ENCODE results near the gene EXOC4.
A peak's percentile ranks its signal among the peaks of the same experiment; 100 is the strongest.
"Not testable (repeated sequence)": the region's sequence is repeated elsewhere in the genome, so short reads cannot be mapped to it uniquely, and the experiment has no call there.

The EXOC4 gene

DNA sequence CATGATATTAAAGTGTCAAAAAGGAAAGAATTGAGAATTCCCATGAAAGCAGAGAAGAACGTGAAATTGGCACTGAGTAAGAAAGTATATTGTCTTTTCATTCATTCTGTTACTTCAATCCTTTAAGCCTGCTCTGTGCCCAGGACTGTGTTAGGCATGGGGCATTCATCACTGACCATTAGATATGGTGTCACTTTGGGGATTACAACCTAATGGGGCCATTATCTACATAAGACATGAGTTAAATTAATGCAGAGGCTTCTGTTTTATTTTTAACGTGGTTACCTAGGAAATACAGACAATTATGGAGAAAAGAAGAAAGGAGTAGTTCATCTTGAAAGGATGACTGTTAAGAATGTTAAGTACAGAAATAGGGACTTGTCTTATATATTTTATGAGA lies 710.8 kb downstream of the EXOC4 start:
- no peak for DNase-seq

DNA sequence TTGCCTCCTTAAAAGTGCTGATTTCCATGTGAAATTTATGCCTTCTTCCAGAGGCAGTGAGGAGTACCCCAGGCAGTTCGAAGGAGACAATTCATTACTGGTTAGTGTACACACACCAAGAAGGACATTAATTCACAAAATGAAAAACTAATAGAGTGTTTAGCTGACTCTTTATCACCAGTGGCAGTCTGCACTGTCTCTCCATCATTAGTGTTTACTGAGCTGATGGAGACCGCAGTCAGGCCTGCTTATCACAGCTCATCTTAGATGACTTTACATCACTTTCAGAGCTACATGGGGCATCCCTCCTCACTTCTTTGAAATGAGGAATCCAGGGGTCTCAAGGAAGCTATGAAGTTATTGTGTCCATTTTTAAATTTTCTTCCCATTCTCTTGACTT lies 718.7 kb downstream of the EXOC4 start:
- no peak for DNase-seq

DNA sequence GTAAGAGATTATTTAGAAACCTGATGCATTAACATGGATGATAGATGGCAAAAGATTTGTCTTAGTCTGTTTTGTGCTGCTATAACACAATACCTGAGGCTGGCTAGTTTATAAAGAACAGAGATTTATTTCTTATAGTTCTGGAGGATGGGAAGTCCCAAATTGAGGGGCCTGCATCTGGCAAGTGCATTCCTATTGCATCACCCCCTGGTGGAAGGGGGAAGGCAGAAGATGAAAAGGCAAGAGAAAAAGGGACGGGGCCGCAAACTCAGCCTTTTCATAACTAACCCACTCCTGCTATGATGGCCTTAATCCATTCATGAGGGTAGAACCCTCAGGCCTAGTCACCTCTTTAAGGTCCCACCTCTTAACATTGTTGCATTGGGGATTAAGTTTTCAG lies 720.8 kb downstream of the EXOC4 start:
- no peak for DNase-seq

DNA sequence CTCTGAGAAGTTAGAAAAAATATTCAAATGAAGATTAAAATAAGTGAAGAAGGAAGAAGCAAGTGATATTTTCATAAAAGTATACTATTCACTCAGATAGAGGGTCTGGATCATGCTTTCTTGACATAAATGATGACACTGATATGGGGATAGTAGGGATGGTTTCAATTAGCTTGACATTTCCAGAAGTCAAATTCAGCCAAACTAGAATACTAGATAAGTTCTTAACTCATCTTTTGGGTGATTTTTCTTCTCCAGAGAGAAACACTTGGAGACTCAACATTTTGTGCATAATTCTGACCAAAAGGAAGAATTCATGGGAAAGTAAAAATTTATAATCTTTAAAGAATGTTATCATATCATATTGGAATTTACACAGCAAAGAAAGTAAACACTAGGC lies 722.3 kb downstream of the EXOC4 start:
- peak; percentile 23 for DNase-seq

DNA sequence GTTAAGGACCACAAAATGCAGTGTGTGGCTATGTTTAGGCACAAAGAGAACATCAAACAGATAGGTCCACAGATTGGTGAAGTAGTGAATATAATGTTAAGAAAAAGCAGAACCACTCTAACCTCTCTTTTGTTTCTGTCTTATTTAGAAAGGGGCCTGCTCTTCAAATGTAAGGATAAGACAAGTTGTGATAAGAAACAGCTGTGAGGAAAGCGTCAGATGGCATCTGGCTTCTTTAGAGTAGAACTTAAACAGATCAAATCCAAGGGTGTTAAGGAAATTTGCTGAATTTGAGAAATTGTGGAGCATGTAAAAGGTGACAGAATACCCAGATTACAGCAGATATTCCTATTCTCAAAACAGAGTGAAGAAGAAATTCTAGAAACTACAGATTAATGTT lies 723.3 kb downstream of the EXOC4 start:
- DNase-seq = no peak

DNA sequence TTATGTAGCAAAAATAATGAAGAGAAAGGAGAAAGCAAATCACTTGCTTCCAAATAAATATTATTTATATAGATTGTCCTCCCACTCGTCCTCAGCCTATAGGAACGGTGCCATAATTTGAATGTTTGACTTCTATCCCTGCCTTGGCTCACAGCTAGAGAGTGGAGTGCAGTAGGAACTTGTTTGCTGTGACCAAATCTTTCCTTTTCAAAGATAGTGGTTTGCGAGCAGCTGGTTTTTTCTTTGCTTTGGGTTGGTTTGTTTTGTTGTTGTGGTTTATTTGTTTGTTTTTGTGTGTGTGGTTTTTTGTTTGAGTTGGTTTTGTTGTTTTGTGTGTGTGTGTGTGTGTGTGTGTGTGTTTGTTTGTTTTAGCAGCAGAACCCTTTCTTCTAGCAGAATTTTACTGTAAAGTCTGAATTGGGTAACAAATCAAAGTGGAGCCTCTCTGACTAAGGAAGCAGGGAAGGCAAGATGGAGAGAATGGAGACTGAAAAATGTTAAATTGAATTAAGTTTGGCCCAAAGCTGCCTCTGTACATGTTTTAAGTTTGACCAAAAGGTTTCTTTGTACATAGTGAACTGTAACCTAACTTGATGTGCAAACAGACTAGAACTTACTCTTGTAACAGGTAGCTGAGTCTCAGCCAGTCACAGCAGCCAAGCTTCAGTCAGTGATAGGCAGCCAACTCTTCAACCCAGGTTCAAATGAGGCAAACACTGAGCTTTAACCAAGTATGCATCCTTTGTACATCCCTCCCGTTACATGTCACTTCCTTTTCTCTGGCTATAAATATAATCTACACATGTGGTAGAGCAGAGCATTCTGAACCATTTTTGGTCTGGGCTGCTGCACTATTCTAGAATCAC lies 724.8 kb downstream of the EXOC4 start:
- DNase-seq = no peak

DNA sequence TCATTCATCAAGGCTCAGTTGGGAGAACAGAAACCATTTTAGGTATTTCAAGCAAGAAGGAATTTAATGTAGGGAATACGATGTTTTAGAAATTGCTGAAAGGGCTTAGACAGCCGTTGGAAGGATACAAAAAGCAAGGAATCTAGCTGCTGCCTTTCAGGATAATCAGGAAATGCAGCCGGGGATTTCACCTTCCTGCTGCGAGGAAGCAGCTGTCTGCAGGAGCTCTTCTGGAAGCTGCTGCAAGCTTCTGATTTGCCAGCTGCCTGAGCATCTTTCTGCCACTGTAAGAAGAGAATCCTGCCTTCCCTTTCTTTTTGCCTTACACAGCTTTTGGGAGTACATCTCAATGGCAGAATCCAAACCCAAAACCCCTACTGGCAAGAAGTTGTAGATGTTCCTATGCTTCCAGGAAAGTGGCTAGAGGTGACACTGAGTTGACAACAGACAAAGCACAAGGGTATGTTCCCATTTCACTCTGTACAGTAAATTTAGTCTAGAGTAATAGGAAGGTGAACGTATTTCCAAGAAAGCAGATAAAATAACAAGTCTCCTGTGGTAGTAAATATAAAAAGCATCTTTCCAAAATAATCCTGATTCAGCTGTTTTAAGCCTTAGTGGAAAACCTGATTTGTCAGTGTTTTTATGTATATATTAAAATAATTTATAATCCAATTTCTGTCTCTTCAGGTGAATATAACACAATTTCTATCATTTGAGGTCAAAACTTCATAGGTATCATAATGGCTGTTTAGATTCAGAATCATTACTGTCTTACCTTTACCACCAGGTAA lies 725.8 kb downstream of the EXOC4 start:
- no peak for DNase-seq

DNA sequence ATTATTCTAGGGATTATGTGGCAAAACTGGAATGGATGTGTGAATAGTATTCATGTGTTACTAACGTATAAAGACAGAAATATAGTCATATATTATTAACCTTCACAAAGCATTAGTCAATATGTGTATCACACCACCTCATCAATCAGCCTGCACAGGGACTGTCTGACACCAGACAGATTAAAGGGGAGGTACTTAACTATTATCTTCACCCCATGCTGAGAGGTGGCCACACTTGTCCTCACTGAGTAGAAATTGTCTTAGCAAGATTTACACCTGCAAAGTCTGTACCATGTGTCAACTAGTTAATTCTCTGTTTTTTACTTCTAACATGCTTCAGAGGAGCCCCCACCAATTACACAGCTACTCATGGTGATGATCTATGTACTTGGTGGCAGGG lies 727.9 kb downstream of the EXOC4 start:
- no peak for DNase-seq

DNA sequence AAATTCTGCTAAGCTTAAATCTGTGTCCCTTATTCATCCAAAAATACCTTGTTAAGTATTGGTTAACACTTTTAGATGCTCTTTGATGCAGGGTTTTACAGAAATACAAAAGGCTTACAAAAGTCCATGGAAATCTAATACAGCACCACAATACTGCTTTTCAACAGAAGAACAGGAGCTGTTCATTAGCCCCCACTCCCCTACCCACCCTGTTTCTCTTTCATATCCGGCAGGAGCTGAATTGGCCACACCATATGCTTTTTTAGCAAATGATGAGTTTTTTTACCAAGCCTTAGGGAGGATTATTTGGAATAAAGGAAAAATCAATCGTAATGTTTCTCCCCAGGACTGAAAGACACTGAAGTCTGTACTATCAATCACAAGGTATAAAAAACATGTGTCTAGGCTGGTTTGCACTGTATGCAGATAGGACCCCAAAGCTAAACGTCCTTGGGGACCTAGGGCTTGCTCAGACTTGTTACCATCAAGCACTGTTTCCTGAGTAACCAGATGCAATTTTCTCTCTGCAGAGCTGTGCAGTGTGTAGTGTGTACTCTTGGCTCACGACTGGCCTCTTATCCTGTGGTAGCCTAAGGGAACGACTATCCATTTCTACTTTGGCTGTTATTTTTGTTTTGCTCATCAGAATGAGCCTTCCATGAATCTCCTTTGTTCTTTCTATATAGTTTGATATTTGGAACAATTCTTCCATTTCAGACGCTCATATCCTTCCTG lies 731.0 kb downstream of the EXOC4 start:
- DNase-seq = no peak

DNA sequence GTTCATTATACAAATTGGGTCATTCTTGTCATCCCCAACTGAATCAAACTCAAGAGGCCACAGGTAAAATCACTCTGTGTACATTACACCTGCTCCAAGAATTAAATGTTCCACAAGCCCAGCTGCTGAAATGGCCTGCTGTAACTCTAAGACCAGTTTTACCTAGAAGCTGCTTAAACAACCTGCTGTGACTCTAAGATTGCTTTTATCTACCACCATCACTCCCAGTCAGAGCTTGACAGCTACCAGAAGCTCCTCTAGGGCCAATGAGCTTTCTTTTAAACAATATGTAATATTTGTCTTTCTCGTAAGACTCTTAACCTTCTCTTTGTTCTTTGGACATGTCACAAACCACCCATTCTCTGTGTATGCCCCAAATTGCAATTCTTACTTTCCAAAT lies 732.4 kb downstream of the EXOC4 start:
- DNase-seq = no peak

DNA sequence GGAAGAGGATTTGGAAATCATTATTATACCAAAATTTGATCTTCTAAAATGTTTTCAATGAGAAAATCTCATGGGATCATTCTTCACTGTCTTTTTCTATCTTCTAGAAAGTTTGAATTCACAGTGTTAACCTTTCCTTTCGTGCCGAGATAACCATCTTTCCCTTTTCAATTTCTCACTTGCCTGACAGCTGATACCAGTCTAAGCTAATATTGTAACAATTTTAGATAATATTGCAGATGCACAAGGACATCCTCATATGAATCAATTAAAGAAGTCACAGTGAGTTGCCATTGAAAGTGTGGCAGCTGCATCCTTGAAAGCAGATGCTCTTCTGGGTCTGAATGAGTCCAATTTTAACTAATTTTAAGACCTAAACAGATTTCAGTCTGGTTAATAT lies 734.7 kb downstream of the EXOC4 start:
- no peak for DNase-seq

DNA sequence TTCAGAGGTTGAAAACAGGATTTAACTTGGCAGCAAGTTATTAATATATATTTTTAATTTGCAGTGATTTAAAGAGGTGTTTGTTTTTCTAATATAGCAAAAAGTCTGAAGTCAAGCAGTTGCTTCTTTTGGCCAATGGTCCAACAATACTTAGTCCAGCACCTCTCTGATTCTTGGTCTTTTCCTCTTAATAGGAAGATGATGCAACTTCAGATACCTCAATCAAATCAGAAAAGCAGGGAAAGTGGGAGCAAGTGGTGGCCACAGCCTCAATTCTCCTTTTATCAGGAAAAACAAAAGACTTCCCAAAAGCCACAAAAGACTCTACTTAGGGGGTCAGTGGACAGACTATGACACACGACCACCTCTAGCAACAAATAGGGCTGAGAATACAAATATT lies 740.7 kb downstream of the EXOC4 start:
- no peak for DNase-seq

DNA sequence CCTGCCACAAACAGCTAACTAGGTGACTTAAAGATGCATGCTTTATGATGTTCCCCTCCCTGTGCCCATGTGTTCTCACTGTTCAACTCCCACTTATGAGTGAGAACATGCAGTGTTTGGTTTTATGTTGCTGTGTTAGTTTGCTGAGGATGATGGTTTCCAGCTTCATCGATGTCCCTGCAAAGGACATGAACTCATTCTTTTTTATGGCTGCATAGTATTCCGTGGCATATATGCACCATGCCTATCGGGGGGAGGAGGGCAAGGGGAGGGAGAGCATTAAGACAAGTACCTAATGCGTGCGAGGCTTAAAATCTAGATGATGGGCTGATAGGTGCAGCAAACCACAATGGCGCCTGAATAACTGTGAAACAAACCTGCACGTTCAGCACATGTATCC lies 741.2 kb downstream of the EXOC4 start:
- DNase-seq = not testable (repeated sequence)

DNA sequence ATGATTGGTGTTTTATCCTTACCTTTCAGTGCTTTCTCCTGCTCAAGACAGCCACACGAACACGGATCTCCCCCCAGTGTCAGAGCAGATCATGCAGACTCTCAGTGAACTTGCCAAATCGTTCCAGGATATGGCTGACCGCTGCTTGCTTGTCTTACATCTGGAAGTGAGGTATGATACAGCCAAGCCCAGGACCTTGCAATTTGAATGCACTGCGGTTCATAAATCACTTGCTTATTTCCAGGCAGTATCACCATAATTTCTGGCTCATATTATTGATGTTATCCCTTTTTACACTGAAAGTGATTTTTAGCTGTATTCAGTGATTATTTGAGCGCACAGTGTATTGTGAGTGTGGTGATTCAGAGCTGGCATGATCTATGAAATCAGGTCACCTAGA lies 744.6 kb downstream of the EXOC4 start:
- DNase-seq = no peak

DNA sequence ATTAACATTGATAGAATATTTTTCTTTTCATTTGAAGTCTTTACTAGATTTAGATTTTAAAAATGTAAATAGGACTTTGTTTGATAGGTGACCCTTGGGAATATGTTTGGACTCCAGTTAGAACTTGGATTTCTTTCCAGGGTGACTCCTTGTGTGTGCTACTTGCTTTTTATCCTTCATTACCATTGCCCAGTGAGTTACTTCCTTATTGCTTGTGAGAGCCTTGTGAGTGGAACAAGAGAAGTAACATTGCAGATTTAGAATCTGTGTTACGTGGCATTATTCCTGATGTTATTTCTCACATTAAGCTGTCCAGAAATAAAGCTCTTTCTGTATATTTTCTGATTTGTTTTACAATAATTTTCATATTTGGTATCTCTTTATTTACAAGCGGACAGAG lies 746.3 kb downstream of the EXOC4 start:
- no peak for DNase-seq

DNA sequence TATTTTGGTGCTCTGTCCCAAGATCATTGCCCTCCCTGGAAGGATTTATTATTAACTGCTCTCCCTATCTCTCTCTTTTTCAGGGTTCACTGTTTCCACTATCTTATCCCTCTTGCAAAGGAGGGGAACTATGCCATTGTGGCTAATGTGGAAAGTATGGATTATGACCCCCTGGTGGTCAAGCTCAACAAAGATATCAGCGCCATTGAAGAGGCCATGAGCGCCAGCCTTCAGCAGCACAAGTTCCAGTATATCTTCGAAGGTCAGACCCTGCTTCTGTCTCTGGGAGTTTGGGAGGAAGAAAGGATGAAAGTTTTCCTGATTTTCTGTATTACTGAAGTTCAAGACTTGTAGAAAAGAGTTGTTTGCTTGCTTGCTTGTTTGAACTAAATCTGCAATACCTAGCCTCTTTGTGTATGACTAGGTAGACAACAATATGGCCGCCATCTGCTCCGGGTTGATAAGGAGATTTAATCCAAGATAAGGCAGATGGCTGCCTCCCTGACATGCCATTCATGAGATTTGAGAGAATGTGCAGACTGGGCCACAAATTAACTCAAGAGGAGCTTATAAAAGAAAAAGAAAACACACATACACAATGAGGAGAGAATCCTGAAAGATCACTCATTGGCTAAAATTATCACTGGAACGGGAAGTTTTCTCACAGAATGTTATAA lies 752.1 kb downstream of the EXOC4 start:
- DNase-seq = no peak

DNA sequence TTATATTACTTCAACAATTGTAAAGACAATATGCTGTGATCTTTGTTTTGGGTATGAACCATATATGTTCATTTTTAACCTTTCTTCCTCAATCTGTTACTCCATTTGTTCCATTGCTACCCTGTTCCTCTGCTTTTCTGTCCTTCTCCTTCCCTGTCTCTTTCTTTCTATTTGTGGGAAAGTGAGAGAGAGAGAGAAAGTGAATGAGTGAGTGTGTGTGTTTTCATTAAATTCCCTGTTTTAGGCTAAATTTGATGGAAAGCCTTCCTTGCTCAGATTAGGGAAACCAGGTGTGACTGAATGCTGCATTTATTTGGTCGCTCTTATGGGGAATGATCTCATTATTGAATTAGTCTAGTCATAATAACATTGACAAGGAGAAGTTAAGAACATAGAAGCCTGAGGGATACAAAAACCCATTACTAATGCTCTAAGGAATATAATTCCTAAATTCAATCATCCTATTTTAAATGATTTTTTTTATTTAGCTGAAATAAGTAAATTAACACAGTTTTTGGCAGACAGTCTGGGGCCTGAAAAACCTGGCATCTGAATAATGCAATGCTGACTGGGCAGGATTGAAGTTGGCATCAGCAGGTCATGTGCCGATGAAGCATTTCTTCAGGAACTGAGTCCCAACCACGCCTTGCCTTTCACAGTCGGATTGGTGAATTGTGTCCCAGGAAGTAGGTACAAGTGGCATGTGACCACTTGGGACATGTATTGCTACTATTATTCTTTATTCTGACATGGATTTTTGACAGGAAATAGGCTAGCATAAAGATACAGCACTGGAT lies 756.6 kb downstream of the EXOC4 start:
- DNase-seq = no peak

DNA sequence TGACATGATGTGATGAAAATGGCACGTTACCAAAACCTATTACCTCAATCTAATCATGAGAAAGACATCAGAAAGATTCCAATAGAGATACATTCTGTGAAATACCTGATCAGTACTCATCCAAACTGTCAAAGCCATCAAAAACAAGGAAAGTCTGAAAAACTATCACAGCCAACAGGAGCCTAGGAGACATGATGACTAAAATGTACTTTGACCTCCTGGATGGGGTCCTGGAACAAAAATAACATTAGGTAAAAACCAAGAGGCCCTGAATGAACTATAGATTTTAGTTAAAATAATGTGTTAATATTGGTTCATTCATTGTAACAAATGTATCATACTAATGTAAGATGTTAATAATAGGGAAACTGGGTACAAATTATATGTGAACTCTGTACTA lies 760.4 kb downstream of the EXOC4 start:
- no peak for DNase-seq

DNA sequence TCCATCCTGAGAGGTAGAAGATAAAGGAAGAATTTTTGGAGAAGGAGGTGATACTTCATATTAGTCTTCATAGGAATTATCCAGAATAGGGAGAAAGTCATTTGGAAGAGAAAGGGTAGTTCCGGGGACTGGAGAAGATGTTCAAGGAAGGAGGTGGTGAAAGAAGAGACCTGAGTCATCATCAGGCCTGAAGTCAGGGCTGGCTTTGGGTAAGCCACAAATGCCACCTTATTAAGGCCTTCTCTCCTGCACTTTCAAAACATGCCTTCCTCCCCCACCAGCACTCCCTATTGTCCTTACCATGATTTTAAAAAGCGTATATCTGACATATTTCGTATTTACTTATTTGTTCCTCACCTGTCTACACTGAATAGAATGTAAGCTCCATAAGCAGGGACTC lies 762.1 kb downstream of the EXOC4 start:
- peak; percentile 14 for DNase-seq

DNA sequence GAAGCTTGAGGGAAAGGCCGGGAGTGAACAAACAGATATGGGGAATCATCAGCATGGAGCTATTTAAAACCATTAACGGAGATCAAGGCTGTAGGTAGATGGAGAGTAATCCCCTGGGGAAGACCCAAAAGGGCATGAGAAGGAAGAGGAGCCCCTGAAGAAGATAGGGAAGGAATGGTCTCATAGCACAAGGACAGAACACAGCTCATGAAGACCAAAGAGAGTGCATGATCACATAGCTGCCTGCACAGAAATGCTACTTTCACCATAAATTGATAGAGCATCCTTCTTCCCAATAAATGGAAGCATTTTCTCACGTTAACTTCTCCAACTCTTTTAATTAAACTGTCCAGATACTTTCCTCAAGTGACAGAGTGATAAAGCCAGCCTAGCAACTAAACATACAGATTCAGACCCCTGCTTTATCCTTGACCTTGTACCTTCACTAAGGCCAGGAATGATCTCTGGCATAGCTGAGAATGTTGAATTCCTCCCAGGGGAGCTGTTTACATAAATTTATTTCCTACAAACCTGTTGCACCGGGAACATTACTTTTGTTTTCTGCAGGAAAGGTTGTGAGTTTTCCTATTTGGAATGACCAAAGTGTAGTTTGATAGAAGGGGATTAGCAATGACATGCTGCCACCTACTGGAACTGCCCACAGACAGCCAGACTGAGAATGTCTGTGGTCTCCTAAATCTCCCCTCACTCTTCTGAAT lies 763.5 kb downstream of the EXOC4 start:
- peak; percentile 25 for DNase-seq

DNA sequence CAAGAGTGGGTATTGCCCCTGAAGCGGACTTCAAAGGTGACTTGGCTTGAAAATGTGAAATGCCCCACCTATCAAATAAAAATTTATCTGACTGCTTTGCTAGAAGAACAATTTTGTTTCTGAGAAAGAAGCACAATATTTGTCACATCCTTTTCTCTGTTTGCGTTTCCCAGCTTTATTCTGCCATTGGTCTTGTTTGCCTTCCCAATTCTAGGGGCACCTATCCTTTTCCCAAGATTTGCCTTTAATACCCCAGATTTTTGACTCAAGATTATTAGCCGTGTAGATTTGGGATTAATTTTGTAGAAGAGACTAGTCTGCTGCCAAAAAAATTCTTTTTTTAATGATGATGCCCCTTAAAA lies 764.0 kb downstream of the EXOC4 start:
- no peak for DNase-seq

DNA sequence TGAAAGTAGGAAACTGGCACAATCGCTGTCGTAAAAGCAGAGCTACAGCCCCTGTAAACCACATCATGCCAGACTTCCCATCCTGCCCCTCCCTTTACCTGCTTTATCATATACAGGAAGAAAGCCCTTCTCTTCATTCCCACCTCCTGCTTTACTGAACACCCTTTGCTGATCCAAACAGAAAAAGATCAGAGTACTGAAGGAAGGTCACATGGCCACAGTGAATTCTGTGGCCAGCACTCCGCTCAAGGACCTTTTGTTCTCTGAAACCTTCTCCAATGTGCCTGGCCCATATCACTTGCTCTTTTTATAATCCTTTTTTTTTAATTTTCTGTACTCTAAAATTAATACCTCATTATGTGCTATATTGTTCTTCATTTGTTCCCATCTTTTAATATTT lies 765.4 kb downstream of the EXOC4 start:
- DNase-seq = no peak
